HEK293 (cell line): ENCODE results near the gene CYP2U1.

Experiments used
- CTCF ChIA-PET: fragments of 350-600 bp; formaldehyde crosslinking; extraction: SDS; loops from one replicate; lab custom pipeline; 2021; ENCODE audit warnings: antibody characterized with exemption; lab: Yijun Ruan, JAX
- POLR2A ChIA-PET: fragments of 300-600 bp; formaldehyde crosslinking; extraction: SDS; loops from one replicate; lab custom pipeline; 2020; ENCODE audit warnings: antibody characterized with exemption, inconsistent platforms; lab: Yijun Ruan, JAX
- H3K27ac ChIP-seq: fragments of 200-500 bp; sonication (Bioruptor generic); 2 replicates; pipeline ENCODE4 v1.5.1; 2014; ENCODE audit warnings: low read depth, low read length, control low read depth, inconsistent platforms; ENCODE audit errors: extremely low read depth
- H3K36me3 ChIP-seq, 2 experiments: fragments of 200-500 bp in 1 of 2; sonication (Bioruptor generic) in 1 of 2; 1 replicate in 1 of 2; 2 replicates in 1 of 2; pipeline ENCODE4 v1.5.1; 2014 to 2017; ENCODE audit warnings: inconsistent platforms in 2 of 2, low read length in 2 of 2; ENCODE audit not compliant: control insufficient read depth in 2 of 2, insufficient read depth in 1 of 2
- H3K4me1 ChIP-seq: fragments of 200-500 bp; sonication (Bioruptor generic); 2 replicates; pipeline ENCODE4 v1.5.1; 2014; ENCODE audit warnings: mild to moderate bottlenecking, low read length, inconsistent platforms; ENCODE audit not compliant: control insufficient read depth, insufficient read depth
- H3K4me3 ChIP-seq: 2 replicates; pipeline ENCODE4 v1.5.1; 2011; ENCODE audit warnings: low read depth, mild to moderate bottlenecking, control low read depth, low read length, moderate library complexity
- H3K9me3 ChIP-seq: fragments of 200-500 bp; sonication (Bioruptor generic); 2 replicates; pipeline ENCODE4 v1.5.1; 2014; ENCODE audit warnings: low read depth, low read length, inconsistent platforms; ENCODE audit not compliant: control insufficient read depth, insufficient read depth
- GLIS2 ChIP-seq: fragments of 450-650 bp; formaldehyde crosslinking; IDR thresholded peaks from 2 replicates; pipeline ENCODE4 v1.5.1; 2016; ENCODE audit warnings: missing biosample characterization, missing genetic modification characterization
- WT1 ChIP-seq: fragments of 450-650 bp; formaldehyde crosslinking; IDR thresholded peaks from 2 replicates; pipeline ENCODE4 v1.5.1; 2016; ENCODE audit warnings: missing biosample characterization, missing genetic modification characterization
- ZBTB21 ChIP-seq: fragments of 450-650 bp; formaldehyde crosslinking; IDR thresholded peaks from 2 replicates; pipeline ENCODE4 v1.5.1; 2017; ENCODE audit warnings: missing biosample characterization, missing genetic modification characterization
- ZFP3 ChIP-seq: fragments of 450-650 bp; formaldehyde crosslinking; IDR thresholded peaks from 2 replicates; pipeline ENCODE4 v1.5.1; 2016; ENCODE audit warnings: low read depth, missing biosample characterization, missing genetic modification characterization
- ZFP37 ChIP-seq: fragments of 450-650 bp; formaldehyde crosslinking; IDR thresholded peaks from 2 replicates; pipeline ENCODE4 v1.5.1; 2016; ENCODE audit warnings: missing biosample characterization, missing genetic modification characterization
- ZFP69B ChIP-seq: fragments of 450-650 bp; formaldehyde crosslinking; IDR thresholded peaks from 2 replicates; pipeline ENCODE4 v1.5.1; 2016; ENCODE audit warnings: missing biosample characterization, missing genetic modification characterization
- ZNF140 ChIP-seq: fragments of 450-650 bp; formaldehyde crosslinking; IDR thresholded peaks from 2 replicates; pipeline ENCODE4 v1.5.1; 2016; ENCODE audit warnings: missing biosample characterization, missing genetic modification characterization
- ZNF169 ChIP-seq: fragments of 450-650 bp; formaldehyde crosslinking; IDR thresholded peaks from 2 replicates; pipeline ENCODE4 v1.5.1; 2016; ENCODE audit warnings: missing biosample characterization, missing genetic modification characterization
- ZNF202 ChIP-seq: fragments of 450-650 bp; formaldehyde crosslinking; IDR thresholded peaks from 2 replicates; pipeline ENCODE4 v1.5.1; 2016; ENCODE audit warnings: missing biosample characterization, missing genetic modification characterization, borderline replicate concordance
- ZNF223 ChIP-seq: fragments of 450-650 bp; formaldehyde crosslinking; IDR thresholded peaks from 2 replicates; pipeline ENCODE4 v1.5.1; 2016; ENCODE audit warnings: missing biosample characterization, missing genetic modification characterization
- ZNF510 ChIP-seq: fragments of 450-650 bp; formaldehyde crosslinking; IDR thresholded peaks from 2 replicates; pipeline ENCODE4 v1.5.1; 2018; ENCODE audit warnings: mild to moderate bottlenecking, missing genetic modification characterization, missing biosample characterization; ENCODE audit not compliant: insufficient replicate concordance
- ZNF514 ChIP-seq: fragments of 450-650 bp; formaldehyde crosslinking; IDR thresholded peaks from 2 replicates; pipeline ENCODE4 v1.5.1; 2016; ENCODE audit warnings: missing biosample characterization, missing genetic modification characterization
- ZNF529 ChIP-seq: fragments of 450-650 bp; formaldehyde crosslinking; IDR thresholded peaks from 2 replicates; pipeline ENCODE4 v1.5.1; 2017; ENCODE audit warnings: missing genetic modification characterization, missing biosample characterization; ENCODE audit not compliant: insufficient replicate concordance
- ZNF544 ChIP-seq: fragments of 450-650 bp; formaldehyde crosslinking; IDR thresholded peaks from 2 replicates; pipeline ENCODE4 v1.5.0; 2017; ENCODE audit warnings: missing biosample characterization, missing genetic modification characterization
- ZNF585B ChIP-seq: fragments of 450-650 bp; formaldehyde crosslinking; IDR thresholded peaks from 2 replicates; pipeline ENCODE4 v1.5.1; 2016; ENCODE audit warnings: missing biosample characterization, missing genetic modification characterization
- ZNF621 ChIP-seq: fragments of 450-650 bp; formaldehyde crosslinking; IDR thresholded peaks from 2 replicates; pipeline ENCODE4 v1.5.1; 2017; ENCODE audit warnings: missing biosample characterization, missing genetic modification characterization
- ZNF792 ChIP-seq: fragments of 450-650 bp; formaldehyde crosslinking; IDR thresholded peaks from 2 replicates; pipeline ENCODE4 v1.5.1; 2016; ENCODE audit warnings: missing biosample characterization, missing genetic modification characterization
- ZNF843 ChIP-seq: fragments of 450-650 bp; formaldehyde crosslinking; IDR thresholded peaks from 2 replicates; pipeline ENCODE4 v1.5.1; 2016; ENCODE audit warnings: missing biosample characterization, missing genetic modification characterization
- TF ChIP-seq, protein P1 (sequence below): fragments of 450-650 bp; formaldehyde crosslinking; IDR thresholded peaks from 2 replicates; pipeline ENCODE4 v1.5.0; 2017; ENCODE audit warnings: missing biosample characterization, missing genetic modification characterization, borderline replicate concordance
- TF ChIP-seq, protein P2 (sequence below): fragments of 450-650 bp; formaldehyde crosslinking; IDR thresholded peaks from 2 replicates; pipeline ENCODE4 v1.5.1; 2016; ENCODE audit warnings: missing biosample characterization, missing genetic modification characterization
- TF ChIP-seq, protein P3 (sequence below): fragments of 450-650 bp; IDR thresholded peaks from 2 replicates; pipeline ENCODE4 v1.5.1; 2018; ENCODE audit warnings: missing biosample characterization, missing genetic modification characterization
- TF ChIP-seq, protein P4 (sequence below): fragments of 450-650 bp; formaldehyde crosslinking; IDR thresholded peaks from 2 replicates; pipeline ENCODE4 v1.5.1; 2017; ENCODE audit warnings: missing biosample characterization, mild to moderate bottlenecking, missing genetic modification characterization, moderate library complexity
- TF ChIP-seq, protein P5 (sequence below): fragments of 450-650 bp; formaldehyde crosslinking; IDR thresholded peaks from 2 replicates; pipeline ENCODE4 v1.5.1; 2016; ENCODE audit warnings: missing biosample characterization, missing genetic modification characterization

CYP2U1 gene

DNA sequence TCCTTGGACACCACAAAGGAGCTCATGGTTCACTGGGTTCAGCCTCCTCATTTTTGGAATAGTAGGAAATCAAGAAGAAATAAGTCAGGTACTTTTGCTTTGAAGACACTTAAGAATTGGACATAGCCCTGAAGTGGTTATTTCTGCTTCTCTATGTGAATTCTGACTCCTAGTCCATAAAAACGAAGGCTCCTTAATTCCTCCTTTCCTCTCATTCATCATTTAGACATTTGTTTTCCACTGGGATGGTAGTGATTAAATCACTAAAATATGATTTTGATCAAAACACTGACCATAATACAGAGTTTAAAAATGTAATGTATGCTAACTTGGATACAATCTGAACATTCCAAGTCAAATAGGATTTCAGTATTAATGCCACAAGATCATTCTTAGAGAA is 34.7 kb upstream of the CYP2U1 start (continued):
- no peak for TF ChIP-seq ZFP37
- TF ChIP-seq, protein P1, sequence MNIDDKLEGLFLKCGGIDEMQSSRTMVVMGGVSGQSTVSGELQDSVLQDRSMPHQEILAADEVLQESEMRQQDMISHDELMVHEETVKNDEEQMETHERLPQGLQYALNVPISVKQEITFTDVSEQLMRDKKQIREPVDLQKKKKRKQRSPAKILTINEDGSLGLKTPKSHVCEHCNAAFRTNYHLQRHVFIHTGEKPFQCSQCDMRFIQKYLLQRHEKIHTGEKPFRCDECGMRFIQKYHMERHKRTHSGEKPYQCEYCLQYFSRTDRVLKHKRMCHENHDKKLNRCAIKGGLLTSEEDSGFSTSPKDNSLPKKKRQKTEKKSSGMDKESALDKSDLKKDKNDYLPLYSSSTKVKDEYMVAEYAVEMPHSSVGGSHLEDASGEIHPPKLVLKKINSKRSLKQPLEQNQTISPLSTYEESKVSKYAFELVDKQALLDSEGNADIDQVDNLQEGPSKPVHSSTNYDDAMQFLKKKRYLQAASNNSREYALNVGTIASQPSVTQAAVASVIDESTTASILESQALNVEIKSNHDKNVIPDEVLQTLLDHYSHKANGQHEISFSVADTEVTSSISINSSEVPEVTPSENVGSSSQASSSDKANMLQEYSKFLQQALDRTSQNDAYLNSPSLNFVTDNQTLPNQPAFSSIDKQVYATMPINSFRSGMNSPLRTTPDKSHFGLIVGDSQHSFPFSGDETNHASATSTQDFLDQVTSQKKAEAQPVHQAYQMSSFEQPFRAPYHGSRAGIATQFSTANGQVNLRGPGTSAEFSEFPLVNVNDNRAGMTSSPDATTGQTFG (tag by site-specific recombination) = no peak

DNA sequence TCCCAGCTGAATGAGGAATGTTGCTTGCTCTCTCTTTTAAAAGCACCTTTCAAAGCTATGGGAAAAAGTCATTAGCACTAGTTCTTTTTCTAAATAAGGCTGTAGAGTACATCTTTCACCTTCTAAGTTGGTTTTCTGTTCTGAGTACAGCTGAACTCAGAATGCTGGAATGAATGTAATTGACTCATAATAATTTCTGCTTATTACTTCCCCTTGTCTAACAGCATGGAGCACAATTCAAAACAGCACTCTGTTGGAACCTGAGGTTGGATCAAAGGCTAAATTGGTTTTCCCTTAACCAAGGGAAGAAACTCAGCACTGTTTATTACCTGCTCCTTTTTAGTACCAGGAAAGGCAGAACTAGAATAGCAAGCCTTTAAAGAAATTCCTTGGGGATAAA is 33.5 kb upstream of the CYP2U1 start:
- Histone ChIP-seq H3K4me3 (no peak overlapping the region), H3K27ac (no peak overlapping the region), H3K4me1 (no peaks in the 10 kb centered on the region), H3K36me3 (peaks cover 0 to 11% of the 10 kb centered on the region in 2 experiments; a peak in 1 of 3 replicates), H3K9me3 (no peaks in the 10 kb centered on the region)
- no peak for TF ChIP-seq WT1 (tag by site-specific recombination)
- TF ChIP-seq, protein P2, sequence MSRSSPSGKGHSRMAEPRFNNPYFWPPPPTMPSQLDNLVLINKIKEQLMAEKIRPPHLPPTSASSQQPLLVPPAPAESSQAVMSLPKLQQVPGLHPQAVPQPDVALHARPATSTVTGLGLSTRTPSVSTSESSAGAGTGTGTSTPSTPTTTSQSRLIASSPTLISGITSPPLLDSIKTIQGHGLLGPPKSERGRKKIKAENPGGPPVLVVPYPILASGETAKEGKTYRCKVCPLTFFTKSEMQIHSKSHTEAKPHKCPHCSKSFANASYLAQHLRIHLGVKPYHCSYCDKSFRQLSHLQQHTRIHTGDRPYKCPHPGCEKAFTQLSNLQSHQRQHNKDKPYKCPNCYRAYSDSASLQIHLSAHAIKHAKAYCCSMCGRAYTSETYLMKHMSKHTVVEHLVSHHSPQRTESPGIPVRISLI = no peak
- CTCF ChIA-PET = interaction anchor here (0.7 kb wide), 1 partner anchor 15 kb away, joined by 4 read pairs; no protein-coding TSS in a partner anchor
- POLR2A ChIA-PET = no interaction called here

DNA sequence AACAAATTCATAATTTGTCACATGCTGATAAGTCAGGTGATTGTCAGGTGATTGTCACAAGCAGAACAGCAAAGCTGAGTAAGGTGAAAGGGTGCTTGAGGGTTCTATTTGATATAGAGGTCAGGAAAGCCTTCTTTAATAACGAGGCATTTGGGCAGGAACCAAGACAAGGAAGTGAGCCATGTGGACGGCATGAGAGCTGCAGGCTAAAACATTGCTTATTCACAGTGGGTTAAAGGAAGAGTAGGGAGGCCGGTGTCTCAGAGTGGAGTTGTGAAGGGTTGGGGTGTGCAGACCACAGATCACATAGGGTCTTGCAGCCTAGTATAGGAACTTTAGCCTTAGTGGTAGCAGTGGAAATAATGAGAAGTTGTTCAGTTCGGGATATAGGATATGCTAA is 31.3 kb upstream of the CYP2U1 start:
- no peak overlapping the region for H3K27ac ChIP-seq
- TF ChIP-seq ZNF585B (tag by site-specific recombination) (no peak), ZNF169 (tag by site-specific recombination) (no peak), ZNF202 (no peak), ZFP37 (no peak), ZNF529 (tag by site-specific recombination) (no peak), GLIS2 (tag by site-specific recombination) (no peak), ZFP3 (tag by site-specific recombination) (no peak), ZNF140 (tag by site-specific recombination) (no peak), ZNF223 (tag by site-specific recombination) (no peak), ZFP69B (tag by site-specific recombination) (no peak), ZNF514 (tag by site-specific recombination) (no peak), ZNF843 (tag by site-specific recombination) (no peak), ZNF792 (tag by site-specific recombination) (no peak), ZBTB21 (tag by site-specific recombination) (no peak), ZNF621 (no peak), ZNF544 (no peak), ZNF510 (tag by site-specific recombination) (no peak)
- TF ChIP-seq, protein P3, sequence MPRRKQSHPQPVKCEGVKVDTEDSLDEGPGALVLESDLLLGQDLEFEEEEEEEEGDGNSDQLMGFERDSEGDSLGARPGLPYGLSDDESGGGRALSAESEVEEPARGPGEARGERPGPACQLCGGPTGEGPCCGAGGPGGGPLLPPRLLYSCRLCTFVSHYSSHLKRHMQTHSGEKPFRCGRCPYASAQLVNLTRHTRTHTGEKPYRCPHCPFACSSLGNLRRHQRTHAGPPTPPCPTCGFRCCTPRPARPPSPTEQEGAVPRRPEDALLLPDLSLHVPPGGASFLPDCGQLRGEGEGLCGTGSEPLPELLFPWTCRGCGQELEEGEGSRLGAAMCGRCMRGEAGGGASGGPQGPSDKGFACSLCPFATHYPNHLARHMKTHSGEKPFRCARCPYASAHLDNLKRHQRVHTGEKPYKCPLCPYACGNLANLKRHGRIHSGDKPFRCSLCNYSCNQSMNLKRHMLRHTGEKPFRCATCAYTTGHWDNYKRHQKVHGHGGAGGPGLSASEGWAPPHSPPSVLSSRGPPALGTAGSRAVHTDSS (tag by site-specific recombination) = no peak
- TF ChIP-seq, protein P4, sequence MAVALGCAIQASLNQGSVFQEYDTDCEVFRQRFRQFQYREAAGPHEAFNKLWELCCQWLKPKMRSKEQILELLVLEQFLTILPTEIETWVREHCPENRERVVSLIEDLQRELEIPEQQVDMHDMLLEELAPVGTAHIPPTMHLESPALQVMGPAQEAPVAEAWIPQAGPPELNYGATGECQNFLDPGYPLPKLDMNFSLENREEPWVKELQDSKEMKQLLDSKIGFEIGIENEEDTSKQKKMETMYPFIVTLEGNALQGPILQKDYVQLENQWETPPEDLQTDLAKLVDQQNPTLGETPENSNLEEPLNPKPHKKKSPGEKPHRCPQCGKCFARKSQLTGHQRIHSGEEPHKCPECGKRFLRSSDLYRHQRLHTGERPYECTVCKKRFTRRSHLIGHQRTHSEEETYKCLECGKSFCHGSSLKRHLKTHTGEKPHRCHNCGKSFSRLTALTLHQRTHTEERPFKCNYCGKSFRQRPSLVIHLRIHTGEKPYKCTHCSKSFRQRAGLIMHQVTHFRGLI (tag by site-specific recombination) = no peak
- TF ChIP-seq, protein P5, sequence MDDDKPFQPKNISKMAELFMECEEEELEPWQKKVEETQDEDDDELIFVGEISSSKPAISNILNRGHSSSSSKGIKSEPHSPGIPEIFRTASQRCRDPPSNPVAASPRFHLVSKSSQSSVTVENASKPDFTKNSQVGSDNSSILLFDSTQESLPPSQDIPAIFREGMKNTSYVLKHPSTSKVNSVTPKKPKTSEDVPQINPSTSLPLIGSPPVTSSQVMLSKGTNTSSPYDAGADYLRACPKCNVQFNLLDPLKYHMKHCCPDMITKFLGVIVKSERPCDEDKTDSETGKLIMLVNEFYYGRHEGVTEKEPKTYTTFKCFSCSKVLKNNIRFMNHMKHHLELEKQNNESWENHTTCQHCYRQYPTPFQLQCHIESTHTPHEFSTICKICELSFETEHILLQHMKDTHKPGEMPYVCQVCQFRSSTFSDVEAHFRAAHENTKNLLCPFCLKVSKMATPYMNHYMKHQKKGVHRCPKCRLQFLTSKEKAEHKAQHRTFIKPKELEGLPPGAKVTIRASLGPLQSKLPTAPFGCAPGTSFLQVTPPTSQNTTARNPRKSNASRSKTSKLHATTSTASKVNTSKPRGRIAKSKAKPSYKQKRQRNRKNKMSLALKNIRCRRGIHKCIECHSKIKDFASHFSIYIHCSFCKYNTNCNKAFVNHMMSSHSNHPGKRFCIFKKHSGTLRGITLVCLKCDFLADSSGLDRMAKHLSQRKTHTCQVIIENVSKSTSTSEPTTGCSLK (tag by site-specific recombination) = no peak
- TF ChIP-seq, all 188 proteins: peak for 0
- ChIA-PET POLR2A (no interaction called here), CTCF (interaction anchor here (0.6 kb wide), 1 partner anchor 138 kb away, joined by 6 read pairs; no protein-coding TSS in a partner anchor)
- H3K4me1 ChIP-seq = no peaks in the 10 kb centered on the region
- H3K9me3 ChIP-seq = no peaks in the 10 kb centered on the region
- H3K36me3 ChIP-seq = peaks cover 0 to 20% of the 10 kb centered on the region in 2 experiments; a peak in 1 of 3 replicates
- no peak overlapping the region for H3K4me3 ChIP-seq
